ENCODE results near the gene GAD1. TPM values are rescaled to one million over a fixed set of nuclear protein-coding genes. Genes with fewer than 3 reads are reported as not detected.

Gene GAD1
- total RNA-seq, 1 experiment from 2014 or later = 7.7 TPM

Small RNA genes lying within 50 kb of the gene (small RNA-seq; reads per million reads assigned to genes)
- gene RF00019 = not detected

Other genes starting within 250 kb of the GAD1 start
- not detected in 2 replicates for gene SP5, start 101.5 kb upstream of the GAD1 start, total RNA-seq (2014; rRNA removed; shearing (Covaris generic); ENCODE audit: low replicate concordance)
- not detected in 2 replicates for gene ERICH2, start 46.5 kb upstream of the GAD1 start, total RNA-seq (2014; rRNA removed; shearing (Covaris generic); ENCODE audit: low replicate concordance)
- 24.0 and 34.3 TPM in 2 replicates for gene GORASP2, start 112.4 kb downstream of the GAD1 start, total RNA-seq (2014; rRNA removed; shearing (Covaris generic); ENCODE audit: low replicate concordance)